SK-N-SH (cell line): ENCODE measurements around the gene UBE2G2.

ENCODE experiments used
- SIN3A ChIP-seq: IDR thresholded peaks from 2 replicates; pipeline ENCODE4 v1.6.1; 2012; ENCODE audit warnings: low read depth, mild to moderate bottlenecking, low read length, moderate library complexity, borderline replicate concordance
- TF ChIP-seq, protein P1 (sequence below): fragments of 200-600 bp; sonication (generic); IDR thresholded peaks from 2 replicates; pipeline ENCODE4 v1.6.1; 2017; ENCODE audit warnings: antibody characterized with exemption, mild to moderate bottlenecking, moderate library complexity

DNA sequence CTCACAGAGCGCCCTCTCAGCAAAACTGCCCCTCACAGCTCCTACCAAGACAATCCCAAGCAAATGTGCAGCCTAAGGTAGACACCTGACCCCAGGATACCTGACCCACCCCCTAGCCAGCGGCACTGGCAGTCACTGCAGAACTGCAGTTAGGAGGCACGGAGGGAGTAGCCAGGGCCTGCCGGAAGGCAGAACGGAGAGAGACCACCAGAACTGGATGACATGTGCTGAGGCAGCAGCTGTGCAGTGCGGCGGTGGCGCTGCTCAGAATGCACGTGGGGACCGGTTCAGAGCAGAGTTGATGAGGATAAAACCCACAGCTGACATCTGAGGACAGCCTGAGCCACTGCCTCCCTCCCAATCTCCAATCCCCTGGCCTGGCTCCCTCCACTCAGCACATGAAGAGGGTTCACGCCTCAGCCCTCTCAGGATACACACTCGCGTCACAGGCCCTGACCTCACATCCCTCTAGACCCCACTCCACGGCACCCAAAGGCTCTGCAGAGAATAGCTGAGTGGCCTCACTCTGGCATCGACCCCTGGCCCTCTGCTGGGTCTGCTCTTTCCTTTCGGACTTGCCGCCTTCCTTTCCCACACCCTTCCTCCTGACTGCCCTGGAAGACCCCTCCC is 29.6 kb downstream of the UBE2G2 start:
- TF ChIP-seq, protein P1, sequence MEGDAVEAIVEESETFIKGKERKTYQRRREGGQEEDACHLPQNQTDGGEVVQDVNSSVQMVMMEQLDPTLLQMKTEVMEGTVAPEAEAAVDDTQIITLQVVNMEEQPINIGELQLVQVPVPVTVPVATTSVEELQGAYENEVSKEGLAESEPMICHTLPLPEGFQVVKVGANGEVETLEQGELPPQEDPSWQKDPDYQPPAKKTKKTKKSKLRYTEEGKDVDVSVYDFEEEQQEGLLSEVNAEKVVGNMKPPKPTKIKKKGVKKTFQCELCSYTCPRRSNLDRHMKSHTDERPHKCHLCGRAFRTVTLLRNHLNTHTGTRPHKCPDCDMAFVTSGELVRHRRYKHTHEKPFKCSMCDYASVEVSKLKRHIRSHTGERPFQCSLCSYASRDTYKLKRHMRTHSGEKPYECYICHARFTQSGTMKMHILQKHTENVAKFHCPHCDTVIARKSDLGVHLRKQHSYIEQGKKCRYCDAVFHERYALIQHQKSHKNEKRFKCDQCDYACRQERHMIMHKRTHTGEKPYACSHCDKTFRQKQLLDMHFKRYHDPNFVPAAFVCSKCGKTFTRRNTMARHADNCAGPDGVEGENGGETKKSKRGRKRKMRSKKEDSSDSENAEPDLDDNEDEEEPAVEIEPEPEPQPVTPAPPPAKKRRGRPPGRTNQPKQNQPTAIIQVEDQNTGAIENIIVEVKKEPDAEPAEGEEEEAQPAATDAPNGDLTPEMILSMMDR: no peak
- no peak for TF ChIP-seq SIN3A
